Measurements from ENCODE around the gene MBD2. TPM values are rescaled to one million over a fixed set of nuclear protein-coding genes. Genes with fewer than 3 reads are reported as not detected.

The MBD2 gene
- total RNA-seq, 1 donor from 2014 or later = 26.7 TPM

GRCh38 chr18:54162431-54162830 lies 62.0 kb downstream of the MBD2 start:
- H3K36me3 ChIP-seq (ENCODE audit: control insufficient read depth, insufficient read depth, low read length) = no peaks in the 10 kb centered on the region
- peak; percentile 14 for DNase-seq (ENCODE audit: low read depth)
- TF ChIP-seq CTCF (IDR thresholded peaks at IDR 0.05; ENCODE audit: insufficient read depth, low read length, poor library complexity, severe bottlenecking) = no peak
- no peak overlapping the region for H3K4me3 ChIP-seq (ENCODE audit: low read depth, low read length)
- no peaks in the 10 kb centered on the region for H3K27me3 ChIP-seq (ENCODE audit: control insufficient read depth, insufficient read depth, low read length)

- no peaks in the 10 kb centered on the region for H3K36me3 ChIP-seq (ENCODE audit: control insufficient read depth, insufficient read depth, low read length)
- no peak for DNase-seq (ENCODE audit: low read depth)
- no peak overlapping the region for H3K4me3 ChIP-seq (ENCODE audit: low read depth, low read length)
- H3K27me3 ChIP-seq (ENCODE audit: control insufficient read depth, insufficient read depth, low read length) = no peaks in the 10 kb centered on the region
- no peak for TF ChIP-seq CTCF (IDR thresholded peaks at IDR 0.05; ENCODE audit: insufficient read depth, low read length, poor library complexity, severe bottlenecking)
These were observed 63.2 kb downstream of the MBD2 start for GRCh38 chr18:54161267-54161666.

GRCh38 chr18:54159906-54160305 lies 64.6 kb downstream of the MBD2 start:
- H3K4me3 ChIP-seq (ENCODE audit: low read depth, low read length) = no peak overlapping the region
- no peak for TF ChIP-seq CTCF (IDR thresholded peaks at IDR 0.05; ENCODE audit: insufficient read depth, low read length, poor library complexity, severe bottlenecking)
- no peaks in the 10 kb centered on the region for H3K27me3 ChIP-seq (ENCODE audit: control insufficient read depth, insufficient read depth, low read length)
- no peaks in the 10 kb centered on the region for H3K36me3 ChIP-seq (ENCODE audit: control insufficient read depth, insufficient read depth, low read length)
- no peak for DNase-seq (ENCODE audit: low read depth)

GRCh38 chr18:54157646-54158385 lies 66.7 kb downstream of the MBD2 start:
- no peaks in the 10 kb centered on the region for H3K27me3 ChIP-seq (ENCODE audit: control insufficient read depth, insufficient read depth, low read length)
- no peak for TF ChIP-seq CTCF (IDR thresholded peaks at IDR 0.05; ENCODE audit: insufficient read depth, low read length, poor library complexity, severe bottlenecking)
- no peak overlapping the region for H3K4me3 ChIP-seq (ENCODE audit: low read depth, low read length)
- H3K36me3 ChIP-seq (ENCODE audit: control insufficient read depth, insufficient read depth, low read length) = no peaks in the 10 kb centered on the region
- DNase-seq (ENCODE audit: low read depth) = no peak

- Histone ChIP-seq H3K27me3 (ENCODE audit: control insufficient read depth, insufficient read depth, low read length) (no peaks in the 10 kb centered on the region), H3K4me3 (ENCODE audit: low read depth, low read length) (no peak overlapping the region), H3K36me3 (ENCODE audit: control insufficient read depth, insufficient read depth, low read length) (no peaks in the 10 kb centered on the region)
- no peak for DNase-seq (ENCODE audit: low read depth)
- TF ChIP-seq CTCF (IDR thresholded peaks at IDR 0.05; ENCODE audit: insufficient read depth, low read length, poor library complexity, severe bottlenecking) = no peak
These were observed 69.1 kb downstream of the MBD2 start for GRCh38 chr18:54155412-54155811.

- Histone ChIP-seq H3K27me3 (ENCODE audit: control insufficient read depth, insufficient read depth, low read length) (no peaks in the 10 kb centered on the region), H3K36me3 (ENCODE audit: control insufficient read depth, insufficient read depth, low read length) (no peaks in the 10 kb centered on the region), H3K4me3 (ENCODE audit: low read depth, low read length) (no peak overlapping the region)
- no peak for DNase-seq (ENCODE audit: low read depth)
- TF ChIP-seq CTCF (IDR thresholded peaks at IDR 0.05; ENCODE audit: insufficient read depth, low read length, poor library complexity, severe bottlenecking) = no peak
These were observed 70.2 kb downstream of the MBD2 start for GRCh38 chr18:54154231-54154630.
